ENCODE results near the gene PAGE3. TPM values are rescaled to one million over a fixed set of nuclear protein-coding genes. Genes with fewer than 3 reads are reported as not detected.

The PAGE3 gene, protein sequence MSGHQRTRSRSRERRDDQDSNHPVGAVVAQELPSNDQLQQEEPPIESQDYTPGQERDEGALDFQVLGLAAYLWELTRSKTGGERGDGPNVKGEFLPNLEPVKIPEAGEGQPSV
- not detected in 2 replicates for total RNA-seq
- long read RNA-seq: 0 reads

DNA sequence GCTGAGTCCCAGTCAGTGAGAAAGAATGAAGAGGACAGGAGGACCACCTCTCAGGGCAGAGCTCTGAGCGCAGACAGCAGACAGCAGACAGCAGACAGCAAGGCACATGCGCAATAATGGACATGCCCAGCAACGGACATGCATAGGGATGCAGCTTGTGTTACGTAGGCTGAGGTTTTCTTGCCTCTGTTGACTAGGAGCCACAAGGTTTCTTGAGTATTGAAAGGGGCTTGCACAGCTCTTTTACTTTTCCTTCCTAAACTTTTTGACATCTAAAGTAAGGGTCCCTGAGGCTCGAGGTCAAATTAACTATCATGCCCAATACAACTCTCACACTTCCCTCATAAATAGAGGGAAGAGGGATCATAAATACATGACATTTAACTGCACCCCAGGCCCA is at the start of gene PAGE3:
Gene PAGE3 (minus strand): TSS at position 101 of the 400 bp plus-strand sequence. CDS start 1,013 bp downstream, outside the sequence.
- Mint-ChIP-seq H3K9me3 (ENCODE audit: low read depth) (peaks cover 23% of the 10 kb centered on the region), H3K27ac (no peak within 1 kb of the TSS), H3K4me3 (ENCODE audit: low read depth) (no peak within 1 kb of the TSS), H3K36me3 (ENCODE audit: insufficient read depth) (no peaks in the 10 kb centered on the region), H3K4me1 (ENCODE audit: low read depth) (no peaks in the 10 kb centered on the region), H3K27me3 (no peaks in the 10 kb centered on the region)
- TF ChIP-seq, protein P1, sequence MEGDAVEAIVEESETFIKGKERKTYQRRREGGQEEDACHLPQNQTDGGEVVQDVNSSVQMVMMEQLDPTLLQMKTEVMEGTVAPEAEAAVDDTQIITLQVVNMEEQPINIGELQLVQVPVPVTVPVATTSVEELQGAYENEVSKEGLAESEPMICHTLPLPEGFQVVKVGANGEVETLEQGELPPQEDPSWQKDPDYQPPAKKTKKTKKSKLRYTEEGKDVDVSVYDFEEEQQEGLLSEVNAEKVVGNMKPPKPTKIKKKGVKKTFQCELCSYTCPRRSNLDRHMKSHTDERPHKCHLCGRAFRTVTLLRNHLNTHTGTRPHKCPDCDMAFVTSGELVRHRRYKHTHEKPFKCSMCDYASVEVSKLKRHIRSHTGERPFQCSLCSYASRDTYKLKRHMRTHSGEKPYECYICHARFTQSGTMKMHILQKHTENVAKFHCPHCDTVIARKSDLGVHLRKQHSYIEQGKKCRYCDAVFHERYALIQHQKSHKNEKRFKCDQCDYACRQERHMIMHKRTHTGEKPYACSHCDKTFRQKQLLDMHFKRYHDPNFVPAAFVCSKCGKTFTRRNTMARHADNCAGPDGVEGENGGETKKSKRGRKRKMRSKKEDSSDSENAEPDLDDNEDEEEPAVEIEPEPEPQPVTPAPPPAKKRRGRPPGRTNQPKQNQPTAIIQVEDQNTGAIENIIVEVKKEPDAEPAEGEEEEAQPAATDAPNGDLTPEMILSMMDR (IDR thresholded peaks at IDR 0.05; ENCODE audit: unreplicated experiment): no peak
- no peak for DNase-seq (ENCODE audit: low spot score, unreplicated experiment)

DNA sequence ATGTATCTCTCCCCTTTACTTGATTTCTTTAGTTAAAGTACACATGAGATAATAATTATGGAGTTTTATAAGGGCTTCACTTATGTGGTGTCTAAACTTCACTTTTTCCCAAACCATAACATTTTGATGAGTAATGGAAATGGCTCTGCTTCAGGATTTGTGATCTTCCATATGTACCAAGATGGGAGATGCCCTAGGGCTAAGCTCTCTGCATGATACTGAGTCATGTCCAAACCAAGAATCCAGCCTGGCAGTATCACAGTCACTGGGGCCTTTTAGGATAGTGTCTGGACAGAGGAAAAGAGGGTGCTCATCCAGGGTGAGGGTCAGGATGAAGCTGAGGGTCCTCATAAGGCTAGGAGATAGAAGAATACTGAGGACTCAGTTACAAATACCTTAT is 47.9 kb upstream of the PAGE3 start:
- Mint-ChIP-seq H3K4me1 (ENCODE audit: low read depth) (no peaks in the 10 kb centered on the region), H3K27ac (no peak overlapping the region), H3K27me3 (no peaks in the 10 kb centered on the region), H3K36me3 (ENCODE audit: insufficient read depth) (peaks cover 1% of the 10 kb centered on the region), H3K4me3 (ENCODE audit: low read depth) (no peak overlapping the region), H3K9me3 (ENCODE audit: low read depth) (peaks cover 47% of the 10 kb centered on the region)
- no peak for DNase-seq (ENCODE audit: low spot score, unreplicated experiment)
- TF ChIP-seq, protein P1 (IDR thresholded peaks at IDR 0.05; ENCODE audit: unreplicated experiment): no peak

DNA sequence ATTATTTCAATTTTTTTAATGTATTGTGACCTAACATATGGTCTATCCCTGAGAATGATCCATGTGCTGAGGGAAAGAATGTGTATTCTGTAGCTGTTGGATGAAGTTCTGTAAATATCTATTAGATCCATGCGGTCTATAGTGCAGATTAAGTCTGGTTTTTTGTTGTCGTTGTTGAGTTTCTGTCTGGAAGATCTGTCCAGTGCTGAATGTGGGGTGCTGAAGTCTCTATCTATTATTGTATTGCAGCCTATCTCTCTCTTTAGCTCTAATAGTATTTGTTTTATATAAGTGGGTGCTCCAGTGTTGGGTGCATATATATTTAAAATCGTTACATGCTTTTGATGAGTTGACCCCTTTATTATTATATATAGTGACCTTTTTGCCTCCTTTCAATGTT is 26.2 kb upstream of the PAGE3 start:
- peaks cover 63% of the 10 kb centered on the region for H3K9me3 Mint-ChIP-seq (ENCODE audit: low read depth)
- no peak for DNase-seq (ENCODE audit: low spot score, unreplicated experiment)
- TF ChIP-seq, protein P1 (IDR thresholded peaks at IDR 0.05; ENCODE audit: unreplicated experiment): no peak
- no peak overlapping the region for H3K27ac Mint-ChIP-seq
- no peaks in the 10 kb centered on the region for H3K36me3 Mint-ChIP-seq (ENCODE audit: insufficient read depth)
- no peaks in the 10 kb centered on the region for H3K4me1 Mint-ChIP-seq (ENCODE audit: low read depth)
- H3K4me3 Mint-ChIP-seq (ENCODE audit: low read depth): no peak overlapping the region
- no peaks in the 10 kb centered on the region for H3K27me3 Mint-ChIP-seq

DNA sequence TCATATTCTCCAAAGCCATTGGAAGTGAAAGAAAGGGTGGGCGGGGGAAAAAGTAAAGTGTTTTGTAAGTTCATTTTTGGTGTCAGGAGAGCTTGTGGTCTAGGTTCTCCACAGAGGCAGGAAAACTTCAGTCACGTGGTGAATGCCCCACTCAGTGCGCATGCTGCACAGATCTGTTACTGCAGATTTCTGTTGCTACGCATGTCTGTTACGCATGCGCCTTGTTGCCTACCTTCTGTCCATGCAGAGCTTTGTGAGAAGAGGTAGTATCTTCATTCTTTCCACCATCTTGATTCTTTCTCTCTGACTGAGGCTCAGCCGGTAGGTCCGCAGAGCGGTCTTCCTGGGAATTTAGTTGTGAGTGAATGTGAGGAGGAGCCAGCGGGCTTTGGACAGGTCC is 15.1 kb upstream of the PAGE3 start:
- H3K9me3 Mint-ChIP-seq (ENCODE audit: low read depth): peaks cover 24% of the 10 kb centered on the region
- no peak overlapping the region for H3K27ac Mint-ChIP-seq
- H3K27me3 Mint-ChIP-seq: no peaks in the 10 kb centered on the region

DNA sequence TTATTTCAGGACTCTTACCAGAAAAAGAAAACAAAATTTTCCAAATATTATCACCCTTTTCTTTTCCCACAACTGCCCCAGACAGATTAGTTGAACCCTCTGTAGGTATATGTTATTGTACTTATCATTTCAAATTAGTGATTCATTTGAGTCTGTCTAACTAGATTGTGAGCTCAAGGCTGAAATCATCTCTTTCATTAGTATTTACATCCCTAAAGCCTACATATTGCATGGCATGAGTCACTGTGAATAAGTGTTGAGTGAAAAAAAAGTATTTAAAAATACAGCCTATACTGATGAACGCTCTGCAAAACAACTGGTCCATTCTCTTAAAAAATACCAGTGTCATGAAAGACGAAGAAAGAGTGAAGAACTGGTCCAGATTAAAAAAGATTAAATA is 3.9 kb downstream of the PAGE3 start:
- Mint-ChIP-seq H3K9me3 (ENCODE audit: low read depth) (peaks cover 17% of the 10 kb centered on the region), H3K36me3 (ENCODE audit: insufficient read depth) (no peaks in the 10 kb centered on the region), H3K4me1 (ENCODE audit: low read depth) (no peaks in the 10 kb centered on the region), H3K27me3 (no peaks in the 10 kb centered on the region), H3K4me3 (ENCODE audit: low read depth) (no peak overlapping the region), H3K27ac (no peak overlapping the region)
- no peak for DNase-seq (ENCODE audit: low spot score, unreplicated experiment)
- TF ChIP-seq, protein P1 (IDR thresholded peaks at IDR 0.05; ENCODE audit: unreplicated experiment): no peak

More for the DNA sequence above, 15.1 kb upstream of the PAGE3 start:
- no peak for DNase-seq (ENCODE audit: low spot score, unreplicated experiment)
- Mint-ChIP-seq H3K36me3 (ENCODE audit: insufficient read depth) (no peaks in the 10 kb centered on the region), H3K4me1 (ENCODE audit: low read depth) (no peaks in the 10 kb centered on the region), H3K4me3 (ENCODE audit: low read depth) (no peak overlapping the region)
- TF ChIP-seq, protein P1 (IDR thresholded peaks at IDR 0.05; ENCODE audit: unreplicated experiment): no peak
